Spleen (tissue), 11 donors: ENCODE data around the gene GTPBP8. TPM values are rescaled to one million over a fixed set of nuclear protein-coding genes. Genes with fewer than 3 reads are reported as not detected.

Experiments
- DNase-seq: peaks from one replicate; pipeline ENCODE4 v3.0.0-alpha.2; 2020
- H3K27ac ChIP-seq, 8 donors: fragments of 200-600 bp; sonication (generic) in 7 of 8; 1 replicate in 4 of 8; 2 replicates in 4 of 8; pipeline versions ENCODE4 v1.5.0 to v1.8.0; 2016 to 2021; ENCODE audit warnings: inconsistent platforms in 4 of 8, mild to moderate bottlenecking in 4 of 8, moderate library complexity in 1 of 8
- H3K27me3 ChIP-seq, 7 donors: fragments of 200-600 bp; sonication (generic) in 6 of 7; replicated peaks in 1 of 7; 1 replicate in 4 of 7; 2 replicates in 3 of 7; pipeline versions ENCODE4 v1.5.0 to v1.8.0; 2016 to 2021; ENCODE audit warnings: inconsistent platforms in 3 of 7, mild to moderate bottlenecking in 1 of 7
- H3K36me3 ChIP-seq, 6 donors: fragments of 200-600 bp; sonication (generic) in 5 of 6; 1 replicate in 4 of 6; 2 replicates in 2 of 6; pipeline versions ENCODE4 v1.5.0 to v1.8.0; 2016 to 2021; ENCODE audit warnings: inconsistent platforms in 2 of 6
- H3K4me1 ChIP-seq, 6 donors: fragments of 200-600 bp; sonication (generic) in 5 of 6; 1 replicate in 3 of 6; 2 replicates in 3 of 6; pipeline versions ENCODE4 v1.5.0 to v1.8.0; 2016 to 2021; ENCODE audit warnings: inconsistent platforms in 3 of 6
- H3K4me3 ChIP-seq, 8 donors: fragments of 200-600 bp; sonication (generic) in 7 of 8; 1 replicate in 4 of 8; 2 replicates in 4 of 8; pipeline versions ENCODE4 v1.5.0 to v1.8.0; 2016 to 2021; ENCODE audit warnings: inconsistent platforms in 4 of 8, mild to moderate bottlenecking in 4 of 8, moderate library complexity in 2 of 8
- H3K9me3 ChIP-seq, 8 donors: fragments of 200-600 bp; sonication (generic) in 7 of 8; 1 replicate in 4 of 8; 2 replicates in 4 of 8; pipeline versions ENCODE4 v1.5.0 to v1.8.0; 2016 to 2021; ENCODE audit warnings: inconsistent platforms in 4 of 8
- CTCF ChIP-seq, 11 experiments: fragments of 200-600 bp in 7 of 11; fragments of 450-650 bp in 4 of 11; sonication (generic) in 4 of 11; IDR thresholded peaks in 8 of 11; conservative IDR thresholded peaks in 3 of 11; 1 replicate in 7 of 11; 2 replicates in 4 of 11; pipeline versions ENCODE4 v1.4.0 to v1.8.0; 2016 to 2021; ENCODE audit warnings: antibody characterized with exemption in 11 of 11, inconsistent platforms in 4 of 11, mild to moderate bottlenecking in 1 of 11
- POLR2A ChIP-seq, 3 donors: fragments of 450-650 bp; IDR thresholded peaks; one replicate each; pipeline ENCODE4 v1.5.1; 2017; ENCODE audit warnings: antibody characterized with exemption in 3 of 3, mild to moderate bottlenecking in 1 of 3
- POLR2AphosphoS5 ChIP-seq, 3 donors: sonication (generic); formaldehyde crosslinking; IDR thresholded peaks; one replicate each; pipeline ENCODE4 v1.5.1; 2017; ENCODE audit warnings: antibody characterized with exemption in 3 of 3
- WGBS, 5 donors: extraction: QIAGEN DNeasy Blood & Tissue Kit in 3 of 5; methylation state at CpG; one replicate each; pipeline versions ENCODE4 v1.1.5 to v1.1.7; 2013 to 2018; 5-methylcytosine and 5-hydroxymethylcytosine counted together
- intact Hi-C: fragments of 100-400 bp; cut with DNase I; formaldehyde crosslinking; loops from one replicate; pipeline ENCODE4 v1.15.0; 2023; ENCODE audit warnings: low total_unique reads
- polyA plus RNA-seq, 3 donors: library from polyadenylated mRNA; stranded (reverse); fragments of 200-250 nt; gene quantifications; one replicate each; pipeline ENCODE4 v1.2.1, GENCODE V29; 2013
- total RNA-seq, 7 donors: library from RNA; depleted of rRNA in 3 of 7; stranded (reverse); fragments of >200 nt in 3 of 7; fragmentation: NEBNext Ultra II Directional in 4 of 7; extraction: Animal tissue kit (Norgen Biotek cat#: 25700) in 4 of 7; gene quantifications; one replicate each; pipeline versions ENCODE4 v1.1.0 to v1.2.1, GENCODE V29; 2016 to 2021
- donor health status: healthy with polysubstance abuse.
- donor health status: DM: no; HTN: no; CAD: no; lungs with moderate emphysema.
- donor health status: DM: no; HTN: no; CAD: no.
- donor health status: Bipolar disorder and iron deficiency.
- donor health status: healthy.
- donor health status: DM: no; HTN: no; CAD: no.
- donor health status: DM: yes; HTN: yes; CAD: no.

Gene GTPBP8
- total and polyA plus RNA-seq, 10 donors: 5.1 to 27.9 (median 12.7) TPM

GRCh38 chr3:112958811-112959560 lies 31.8 kb upstream of the GTPBP8 start:
- peaks cover 0 to 42% (median 30%) of the 10 kb centered on the region in 8 donors for H3K9me3 ChIP-seq
- H3K36me3 ChIP-seq: peaks cover 0 to 15% (median 0%) of the 10 kb centered on the region in 6 donors
- TF ChIP-seq CTCF (IDR thresholded peaks at IDR 0.05 in 8 of 11, conservative IDR thresholded peaks at IDR 0.05 in 3 of 11): no peak
- TF ChIP-seq POLR2AphosphoS5 (IDR thresholded peaks at IDR 0.05): no peak
- TF ChIP-seq POLR2A (IDR thresholded peaks at IDR 0.05): no peak
- DNase-seq: no peak
- H3K4me1 ChIP-seq: peaks cover 0 to 26% (median 18%) of the 10 kb centered on the region in 6 donors
- H3K27ac ChIP-seq: peak overlapping the region in 5 of 8 donors; percentile 6 to 56 (median 35)
- peak overlapping the region in 2 of 8 donors; percentile 24 to 44 for H3K4me3 ChIP-seq
- H3K27me3 ChIP-seq: no peaks in the 10 kb centered on the region
- intact Hi-C loops: no loop called here
- WGBS, 5 donors: 18 to 29% (median 19%) methylated on average over 6 of the region's 6 CpGs

- Histone ChIP-seq H3K36me3 (peaks cover 0 to 21% (median 0%) of the 10 kb centered on the region in 6 donors), H3K4me1 (peaks cover 11 to 53% (median 45%) of the 10 kb centered on the region in 6 donors), H3K4me3 (no peak overlapping the region), H3K9me3 (peaks cover 0 to 29% (median 21%) of the 10 kb centered on the region in 8 donors), H3K27ac (no peak overlapping the region), H3K27me3 (no peaks in the 10 kb centered on the region)
- no peak for TF ChIP-seq CTCF (IDR thresholded peaks at IDR 0.05 in 8 of 11, conservative IDR thresholded peaks at IDR 0.05 in 3 of 11)
- no peak for TF ChIP-seq POLR2AphosphoS5 (IDR thresholded peaks at IDR 0.05)
- TF ChIP-seq POLR2A (IDR thresholded peaks at IDR 0.05): no peak
- no peak for DNase-seq
- intact Hi-C loops: no loop called here
Observed at GRCh38 chr3:112963683-112964082, 27.1 kb upstream of the GTPBP8 start.

DNA sequence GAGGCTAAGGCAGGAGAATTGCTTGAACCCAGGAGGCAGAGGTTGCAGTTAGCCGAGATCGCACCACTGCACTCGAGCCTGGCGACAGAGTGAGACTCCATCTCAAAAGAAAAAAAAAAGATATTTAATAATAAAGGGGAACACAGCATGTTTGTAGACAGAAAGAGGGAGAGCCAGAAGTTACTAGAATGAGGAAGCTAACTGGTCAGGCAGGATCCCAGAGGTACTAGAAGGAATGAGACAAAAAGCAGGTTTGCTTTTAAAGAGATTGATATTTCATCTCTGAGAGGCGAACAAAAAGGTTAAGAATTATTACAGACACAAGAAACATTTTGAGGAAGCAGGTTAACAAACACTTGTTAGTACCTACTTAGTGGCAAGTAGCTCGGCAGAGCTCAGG lies 25.1 kb upstream of the GTPBP8 start:
- 79 to 91% (median 84%) methylated on average over 6 of the region's 6 CpGs for WGBS, 5 donors
- peaks cover 0 to 29% (median 21%) of the 10 kb centered on the region in 8 donors for H3K9me3 ChIP-seq
- H3K4me3 ChIP-seq: no peak overlapping the region
- H3K27me3 ChIP-seq: no peaks in the 10 kb centered on the region
- H3K27ac ChIP-seq: peak overlapping the region in 4 of 8 donors; percentile 72 to 79 (median 76)
- peaks cover 0 to 21% (median 0%) of the 10 kb centered on the region in 6 donors for H3K36me3 ChIP-seq
- TF ChIP-seq CTCF (IDR thresholded peaks at IDR 0.05 in 8 of 11, conservative IDR thresholded peaks at IDR 0.05 in 3 of 11) (no peak), POLR2A (IDR thresholded peaks at IDR 0.05) (no peak), POLR2AphosphoS5 (IDR thresholded peaks at IDR 0.05) (no peak)
- DNase-seq: no peak
- H3K4me1 ChIP-seq: peaks cover 11 to 52% (median 41%) of the 10 kb centered on the region in 6 donors
- intact Hi-C loops: no loop called here

GRCh38 chr3:112966633-112967032 lies 24.2 kb upstream of the GTPBP8 start:
- Histone ChIP-seq H3K27me3 (no peaks in the 10 kb centered on the region), H3K4me1 (peaks cover 11 to 60% (median 43%) of the 10 kb centered on the region in 6 donors), H3K27ac (peak overlapping the region in 7 of 8 donors; percentile 3 to 79 (median 72)), H3K9me3 (peaks cover 0 to 29% (median 21%) of the 10 kb centered on the region in 8 donors), H3K4me3 (no peak overlapping the region), H3K36me3 (peaks cover 0 to 21% (median 0%) of the 10 kb centered on the region in 6 donors)
- TF ChIP-seq POLR2A (IDR thresholded peaks at IDR 0.05): no peak
- DNase-seq: no peak
- WGBS, 5 donors: 11 to 21% (median 14%) methylated on average over 2 of the region's 2 CpGs
- intact Hi-C loops: no loop called here
